SK-N-SH (cell line): ENCODE results near the gene MARCHF3. TPM values are rescaled to one million over a fixed set of nuclear protein-coding genes. Genes with fewer than 3 reads are reported as not detected.
A peak's percentile ranks its signal among the peaks of the same experiment; 100 is the strongest.

Experiments used
- CTCF ChIA-PET: fragments of 300-600, 350-600 bp; formaldehyde crosslinking; extraction: SDS; loops from one replicate; lab custom pipeline; 2021; lab: Yijun Ruan, JAX
- POLR2A ChIA-PET: fragments of 350-600 bp; sonication (Branson Sonifier 250); formaldehyde crosslinking; extraction: SDS; loops from one replicate; lab custom pipeline; 2020; ENCODE audit warnings: antibody characterized with exemption, inconsistent platforms; lab: Yijun Ruan, JAX
- DNase-seq: peaks from one replicate; pipeline ENCODE4 v3.0.0; 2012
- H2AFZ ChIP-seq: fragments of 200-600 bp; sonication (generic); 2 replicates; pipeline ENCODE4 v1.8.1; 2016; ENCODE audit warnings: antibody characterized with exemption, mild to moderate bottlenecking, low read depth
- H3F3A ChIP-seq: fragments of 200-600 bp; sonication (generic); replicated peaks from 2 replicates; pipeline ENCODE3; 2016; ENCODE audit warnings: antibody characterized with exemption, mild to moderate bottlenecking; ENCODE audit not compliant: insufficient read depth
- H3K27ac ChIP-seq, 2 experiments: fragments of 200-500 bp in 1 of 2; fragments of 200-600 bp in 1 of 2; sonication (Bioruptor generic) in 1 of 2; sonication (generic), shearing (Covaris generic) in 1 of 2; 2 replicates each; pipeline versions ENCODE4 v1.5.1 to v1.6.1; 2014 to 2016; ENCODE audit warnings: low read depth in 2 of 2, inconsistent platforms in 1 of 2, low read length in 1 of 2, mild to moderate bottlenecking in 1 of 2, mixed read lengths in 1 of 2
- H3K27me3 ChIP-seq: fragments of 200-600 bp; sonication (generic), shearing (Covaris generic); 2 replicates; pipeline ENCODE4 v1.6.1; 2016; ENCODE audit warnings: mixed run types; ENCODE audit not compliant: insufficient read depth
- H3K36me3 ChIP-seq, 2 experiments: fragments of 200-500 bp in 1 of 2; fragments of 200-600 bp in 1 of 2; sonication (Bioruptor generic) in 1 of 2; sonication (generic) in 1 of 2; replicated peaks in 1 of 2; 2 replicates each; pipeline versions ENCODE3 to v1.5.1; 2014 to 2016; ENCODE audit warnings: low read length in 1 of 2, mild to moderate bottlenecking in 1 of 2; ENCODE audit not compliant: insufficient read depth in 2 of 2, control insufficient read depth in 1 of 2
- H3K4me1 ChIP-seq, 2 experiments: fragments of 200-500 bp in 1 of 2; fragments of 200-600 bp in 1 of 2; sonication (Bioruptor generic) in 1 of 2; sonication (generic), shearing (Covaris generic) in 1 of 2; 2 replicates each; pipeline versions ENCODE4 v1.5.1 to v1.6.1; 2014 to 2016; ENCODE audit warnings: low read depth in 1 of 2, low read length in 1 of 2, mixed run types in 1 of 2; ENCODE audit not compliant: insufficient read depth in 2 of 2, control insufficient read depth in 1 of 2
- H3K4me2 ChIP-seq: fragments of 200-600 bp; sonication (generic), shearing (Covaris generic); 2 replicates; pipeline ENCODE4 v1.6.1; 2017; ENCODE audit warnings: mixed run types
- H3K4me3 ChIP-seq, 2 experiments: fragments of 200-500 bp in 1 of 2; fragments of 200-600 bp in 1 of 2; sonication (Bioruptor generic) in 1 of 2; sonication (generic), shearing (Covaris generic) in 1 of 2; 2 replicates each; pipeline versions ENCODE4 v1.5.1 to v1.8.1; 2014 to 2016; ENCODE audit warnings: low read depth in 2 of 2, inconsistent platforms in 1 of 2, low read length in 1 of 2, mild to moderate bottlenecking in 1 of 2, mixed read lengths in 1 of 2, moderate library complexity in 1 of 2
- H3K79me2 ChIP-seq: fragments of 200-600 bp; sonication (generic); 2 replicates; pipeline ENCODE4 v1.8.1; 2017; ENCODE audit warnings: mild to moderate bottlenecking; ENCODE audit not compliant: insufficient read depth
- H3K9ac ChIP-seq: fragments of 200-600 bp; sonication (generic); 2 replicates; pipeline ENCODE4 v1.6.1; 2017; ENCODE audit warnings: mixed run types
- H3K9me2 ChIP-seq: fragments of 200-600 bp; sonication (generic); 2 replicates; pipeline ENCODE4 v1.6.1; 2017; ENCODE audit warnings: mixed run types
- H3K9me3 ChIP-seq: fragments of 200-600 bp; sonication (generic); 2 replicates; pipeline ENCODE4 v1.6.1; 2017; ENCODE audit warnings: mixed run types, mild to moderate bottlenecking, moderate library complexity
- H4K20me1 ChIP-seq: fragments of 200-600 bp; sonication (generic); 2 replicates; pipeline ENCODE4 v1.6.1; 2017; ENCODE audit warnings: mild to moderate bottlenecking, mixed run types; ENCODE audit not compliant: insufficient read depth
- ELF1 ChIP-seq: IDR thresholded peaks from 2 replicates; pipeline ENCODE4 v1.4.0; 2012
- EP300 ChIP-seq, 2 experiments: IDR thresholded peaks; 2 replicates each; pipeline versions ENCODE4 v1.4.0 to v1.6.1; 2012; ENCODE audit warnings: borderline replicate concordance in 1 of 2, low read depth in 1 of 2, low read length in 1 of 2
- FOXJ3 ChIP-seq: sonication (generic); formaldehyde crosslinking; IDR thresholded peaks from 2 replicates; pipeline ENCODE4 v1.5.1; 2020; ENCODE audit warnings: mild to moderate bottlenecking, missing genetic modification reagents
- FOXM1 ChIP-seq: IDR thresholded peaks from 2 replicates; pipeline ENCODE4 v1.4.0; 2012; ENCODE audit warnings: low read depth, mild to moderate bottlenecking
- GABPA ChIP-seq: IDR thresholded peaks from 2 replicates; pipeline ENCODE4 v1.4.0; 2012; ENCODE audit warnings: low read depth, mild to moderate bottlenecking
- JUND ChIP-seq: IDR thresholded peaks from 2 replicates; pipeline ENCODE4 v1.4.0; 2012
- NRF1 ChIP-seq: IDR thresholded peaks from 2 replicates; pipeline ENCODE4 v1.6.1; 2012; ENCODE audit warnings: low read depth, mild to moderate bottlenecking, low read length
- RFX5 ChIP-seq: IDR thresholded peaks from 2 replicates; pipeline ENCODE4 v1.6.1; 2012; ENCODE audit warnings: mild to moderate bottlenecking, improper control_type of control experiment, low read length
- SIN3A ChIP-seq: IDR thresholded peaks from 2 replicates; pipeline ENCODE4 v1.6.1; 2012; ENCODE audit warnings: low read depth, mild to moderate bottlenecking, low read length, moderate library complexity, borderline replicate concordance
- TAF1 ChIP-seq: IDR thresholded peaks from 2 replicates; pipeline ENCODE4 v1.6.1; 2012; ENCODE audit warnings: low read depth, mild to moderate bottlenecking, low read length, moderate library complexity, borderline replicate concordance
- TCF12 ChIP-seq: IDR thresholded peaks from 2 replicates; pipeline ENCODE4 v1.4.0; 2012
- TEAD4 ChIP-seq: IDR thresholded peaks from 2 replicates; pipeline ENCODE4 v1.4.0; 2012; ENCODE audit warnings: mild to moderate bottlenecking, borderline replicate concordance; ENCODE audit not compliant: insufficient read depth
- WGBS: methylation state at CpG from one replicate; pipeline ENCODE4 v1.1.6; 2017; ENCODE audit warnings: low lambda C conversion rate; 5-methylcytosine and 5-hydroxymethylcytosine counted together
- polyA plus RNA-seq, 3 experiments: library from polyadenylated mRNA; depleted of rRNA; stranded (reverse); fragments of >200 nt; gene quantifications; 2 replicates each; pipeline ENCODE4 v1.2.3, GENCODE V29; 2012
- TF ChIP-seq, protein P1 (sequence below): IDR thresholded peaks from 2 replicates; pipeline ENCODE4 v1.4.0; 2012; ENCODE audit warnings: low read depth, borderline replicate concordance
- TF ChIP-seq, protein P2 (sequence below): IDR thresholded peaks from 2 replicates; pipeline ENCODE4 v1.4.0; 2012; ENCODE audit warnings: low read depth, borderline replicate concordance
- TF ChIP-seq, protein P3 (sequence below): IDR thresholded peaks from 2 replicates; pipeline ENCODE4 v1.6.1; 2012; ENCODE audit warnings: mild to moderate bottlenecking, low read depth, low read length, moderate library complexity

The MARCHF3 gene
- polyA plus RNA-seq, 1 of the 3 experiments (the other 2 are of a cell fraction): 21.5 TPM

DNA sequence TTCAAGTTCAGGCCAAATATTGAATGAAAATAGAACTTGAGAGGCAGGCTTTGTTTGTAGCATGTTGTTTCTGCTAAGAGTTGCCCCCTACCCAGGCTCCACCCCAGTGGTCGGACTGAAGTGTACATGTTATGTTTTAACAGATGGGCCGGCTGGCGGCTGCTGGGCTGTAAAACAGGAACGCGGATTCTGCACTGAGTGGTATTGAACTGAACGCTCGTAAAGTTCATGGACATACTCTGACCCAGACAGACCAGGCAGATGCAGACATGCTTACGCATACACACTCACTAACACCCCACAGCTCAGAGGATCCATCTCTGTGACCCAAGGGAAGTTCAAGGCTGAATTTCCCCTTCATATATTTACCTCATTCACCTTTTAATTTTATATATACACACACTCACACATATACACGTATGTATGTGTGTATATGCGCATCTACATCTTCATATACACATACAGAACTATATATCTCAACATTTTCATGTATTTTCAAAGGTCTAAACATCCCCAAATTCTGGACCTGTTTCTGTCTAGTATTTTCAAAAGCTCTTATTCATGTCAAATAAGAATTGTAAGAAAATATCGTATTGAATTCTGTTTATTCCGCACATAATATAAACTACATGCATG, 1.4 kb downstream of the MARCHF3 start:
- no peaks in the 10 kb centered on the region for H3K9me3 ChIP-seq
- TF ChIP-seq FOXJ3 (CRISPR knock-in tag) (no peak), RFX5 (no peak), EP300 (IDR thresholded peaks at IDR 0.05; ENCODE audit: borderline replicate concordance in 1 of 2, low read depth in 1 of 2, low read length in 1 of 2) (no peak), TCF12 (no peak), GABPA (no peak), TEAD4 (no peak), ELF1 (no peak), FOXM1 (no peak), TAF1 (no peak), SIN3A (no peak), NRF1 (no peak), JUND (no peak)
- TF ChIP-seq, protein P1, sequence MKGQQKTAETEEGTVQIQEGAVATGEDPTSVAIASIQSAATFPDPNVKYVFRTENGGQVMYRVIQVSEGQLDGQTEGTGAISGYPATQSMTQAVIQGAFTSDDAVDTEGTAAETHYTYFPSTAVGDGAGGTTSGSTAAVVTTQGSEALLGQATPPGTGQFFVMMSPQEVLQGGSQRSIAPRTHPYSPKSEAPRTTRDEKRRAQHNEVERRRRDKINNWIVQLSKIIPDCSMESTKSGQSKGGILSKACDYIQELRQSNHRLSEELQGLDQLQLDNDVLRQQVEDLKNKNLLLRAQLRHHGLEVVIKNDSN: no peak
- TF ChIP-seq, protein P2, sequence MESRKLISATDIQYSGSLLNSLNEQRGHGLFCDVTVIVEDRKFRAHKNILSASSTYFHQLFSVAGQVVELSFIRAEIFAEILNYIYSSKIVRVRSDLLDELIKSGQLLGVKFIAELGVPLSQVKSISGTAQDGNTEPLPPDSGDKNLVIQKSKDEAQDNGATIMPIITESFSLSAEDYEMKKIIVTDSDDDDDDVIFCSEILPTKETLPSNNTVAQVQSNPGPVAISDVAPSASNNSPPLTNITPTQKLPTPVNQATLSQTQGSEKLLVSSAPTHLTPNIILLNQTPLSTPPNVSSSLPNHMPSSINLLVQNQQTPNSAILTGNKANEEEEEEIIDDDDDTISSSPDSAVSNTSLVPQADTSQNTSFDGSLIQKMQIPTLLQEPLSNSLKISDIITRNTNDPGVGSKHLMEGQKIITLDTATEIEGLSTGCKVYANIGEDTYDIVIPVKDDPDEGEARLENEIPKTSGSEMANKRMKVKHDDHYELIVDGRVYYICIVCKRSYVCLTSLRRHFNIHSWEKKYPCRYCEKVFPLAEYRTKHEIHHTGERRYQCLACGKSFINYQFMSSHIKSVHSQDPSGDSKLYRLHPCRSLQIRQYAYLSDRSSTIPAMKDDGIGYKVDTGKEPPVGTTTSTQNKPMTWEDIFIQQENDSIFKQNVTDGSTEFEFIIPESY: no peak
- TF ChIP-seq, protein P3, sequence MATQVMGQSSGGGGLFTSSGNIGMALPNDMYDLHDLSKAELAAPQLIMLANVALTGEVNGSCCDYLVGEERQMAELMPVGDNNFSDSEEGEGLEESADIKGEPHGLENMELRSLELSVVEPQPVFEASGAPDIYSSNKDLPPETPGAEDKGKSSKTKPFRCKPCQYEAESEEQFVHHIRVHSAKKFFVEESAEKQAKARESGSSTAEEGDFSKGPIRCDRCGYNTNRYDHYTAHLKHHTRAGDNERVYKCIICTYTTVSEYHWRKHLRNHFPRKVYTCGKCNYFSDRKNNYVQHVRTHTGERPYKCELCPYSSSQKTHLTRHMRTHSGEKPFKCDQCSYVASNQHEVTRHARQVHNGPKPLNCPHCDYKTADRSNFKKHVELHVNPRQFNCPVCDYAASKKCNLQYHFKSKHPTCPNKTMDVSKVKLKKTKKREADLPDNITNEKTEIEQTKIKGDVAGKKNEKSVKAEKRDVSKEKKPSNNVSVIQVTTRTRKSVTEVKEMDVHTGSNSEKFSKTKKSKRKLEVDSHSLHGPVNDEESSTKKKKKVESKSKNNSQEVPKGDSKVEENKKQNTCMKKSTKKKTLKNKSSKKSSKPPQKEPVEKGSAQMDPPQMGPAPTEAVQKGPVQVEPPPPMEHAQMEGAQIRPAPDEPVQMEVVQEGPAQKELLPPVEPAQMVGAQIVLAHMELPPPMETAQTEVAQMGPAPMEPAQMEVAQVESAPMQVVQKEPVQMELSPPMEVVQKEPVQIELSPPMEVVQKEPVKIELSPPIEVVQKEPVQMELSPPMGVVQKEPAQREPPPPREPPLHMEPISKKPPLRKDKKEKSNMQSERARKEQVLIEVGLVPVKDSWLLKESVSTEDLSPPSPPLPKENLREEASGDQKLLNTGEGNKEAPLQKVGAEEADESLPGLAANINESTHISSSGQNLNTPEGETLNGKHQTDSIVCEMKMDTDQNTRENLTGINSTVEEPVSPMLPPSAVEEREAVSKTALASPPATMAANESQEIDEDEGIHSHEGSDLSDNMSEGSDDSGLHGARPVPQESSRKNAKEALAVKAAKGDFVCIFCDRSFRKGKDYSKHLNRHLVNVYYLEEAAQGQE: no peak
- WGBS: 84% methylated on average over 12 of the region's 12 CpGs
- peak; percentile 8 for DNase-seq
- no peak overlapping the region; the same call in 1 of the 2 replicates for H2AFZ ChIP-seq
- H3K4me2 ChIP-seq: peak overlapping the region; percentile 87
- no peaks in the 10 kb centered on the region for H3K9me2 ChIP-seq
- POLR2A ChIA-PET: no interaction called here
- H3K27ac ChIP-seq: peak overlapping the region in 1 of 2 experiments; percentile 14; a peak in 1 of 4 replicates
- peak overlapping the region; percentile 93 to 97 for H3K4me3 ChIP-seq
- H3K36me3 ChIP-seq: no peaks in the 10 kb centered on the region
- H3K27me3 ChIP-seq: no peaks in the 10 kb centered on the region
- CTCF ChIA-PET: interaction anchor here (0.6 to 2.0 kb wide), 15 partner anchors 9 to 197 kb away, joined by 3 to 9 read pairs (median 4); partner anchors contain the start of gene C5orf63
- H3F3A ChIP-seq: no peaks in the 10 kb centered on the region
- peak overlapping the region; percentile 77; the same call in 1 of the 2 replicates for H3K9ac ChIP-seq
- no peaks in the 10 kb centered on the region for H4K20me1 ChIP-seq
- peaks cover 8 to 9% of the 10 kb centered on the region in 2 experiments; a peak in 3 of 4 replicates for H3K4me1 ChIP-seq
- peaks cover 48% of the 10 kb centered on the region for H3K79me2 ChIP-seq
